ENCODE measurements around the gene DENND4B. TPM values are rescaled to one million over a fixed set of nuclear protein-coding genes. Genes with fewer than 3 reads are reported as not detected.
A peak's percentile ranks its signal among the peaks of the same experiment; 100 is the strongest.

Gene DENND4B
- total and polyA plus RNA-seq, 8 donors = 41.3 to 106 (median 48.7) TPM

- peak overlapping the region; percentile 84 to 93 for H3K27ac ChIP-seq
- ATAC-seq (no peak), DNase-seq (no peak)
- no peak overlapping the region for H3K4me3 ChIP-seq
- peaks cover 0 to 31% of the 10 kb centered on the region in 2 donors for H3K36me3 ChIP-seq
- TF ChIP-seq CTCF (IDR thresholded peaks at IDR 0.05) = no peak
- H3K4me1 ChIP-seq = peaks cover 28 to 83% of the 10 kb centered on the region in 2 donors
- no peaks in the 10 kb centered on the region for H3K27me3 ChIP-seq
- no peaks in the 10 kb centered on the region for H3K9me3 ChIP-seq
- intact Hi-C loops (cut with DNase I) = no loop called here
These were observed 12.9 kb upstream of the DENND4B start for GRCh38 chr1:153959454-153959853.

- no peaks in the 10 kb centered on the region for H3K27me3 ChIP-seq
- intact Hi-C loops (cut with DNase I) = no loop called here
- peaks cover 0 to 36% of the 10 kb centered on the region in 2 donors for H3K36me3 ChIP-seq
- no peak for ATAC-seq
- H3K4me1 ChIP-seq = peaks cover 28 to 80% of the 10 kb centered on the region in 2 donors
- H3K27ac ChIP-seq = peak overlapping the region; percentile 84 to 93
- no peak for DNase-seq
- H3K4me3 ChIP-seq = peak overlapping the region in 1 of 2 donors; percentile 85
- no peak for TF ChIP-seq CTCF (IDR thresholded peaks at IDR 0.05)
- no peaks in the 10 kb centered on the region for H3K9me3 ChIP-seq
These were observed 12.4 kb upstream of the DENND4B start for GRCh38 chr1:153958961-153959260.

- peaks cover 28 to 77% of the 10 kb centered on the region in 2 donors for H3K4me1 ChIP-seq
- intact Hi-C loops (cut with DNase I) = no loop called here
These were observed 11.8 kb upstream of the DENND4B start, which contains the start of gene CRTC2 for GRCh38 chr1:153958111-153958960. Gene CRTC2 (minus strand): TSS chr1:153958612. CDS start chr1:153958497, 115 bp downstream.

GRCh38 chr1:153957744-153958110 is 11.2 kb upstream of the DENND4B start:
- Histone ChIP-seq H3K9me3 (no peaks in the 10 kb centered on the region), H3K36me3 (peaks cover 0 to 48% of the 10 kb centered on the region in 2 donors), H3K27me3 (no peaks in the 10 kb centered on the region), H3K27ac (peak overlapping the region; percentile 84 to 93), H3K4me1 (peaks cover 28 to 73% of the 10 kb centered on the region in 2 donors), H3K4me3 (peak overlapping the region; percentile 76 to 85)
- intact Hi-C loops (cut with DNase I) = no loop called here
- peak in 1 of 4 donors; percentile 26 for DNase-seq
- ATAC-seq = peak; percentile 5
- no peak for TF ChIP-seq CTCF (IDR thresholded peaks at IDR 0.05)

More at GRCh38 chr1:153958111-153958960, 11.8 kb upstream of the DENND4B start, which contains the start of gene CRTC2:
- peak within 1 kb of the TSS; percentile 76 to 85 for H3K4me3 ChIP-seq
- H3K27ac ChIP-seq = peak within 1 kb of the TSS; percentile 84 to 93
- DNase-seq (peak; percentile 97 to 99 (median 98)), ATAC-seq (peak; percentile 89)
- TF ChIP-seq CTCF (IDR thresholded peaks at IDR 0.05) = no peak
- no peaks in the 10 kb centered on the region for H3K27me3 ChIP-seq
- no peaks in the 10 kb centered on the region for H3K9me3 ChIP-seq
- peaks cover 0 to 42% of the 10 kb centered on the region in 2 donors for H3K36me3 ChIP-seq

- TF ChIP-seq CTCF (IDR thresholded peaks at IDR 0.05) = no peak
- H3K9me3 ChIP-seq = no peaks in the 10 kb centered on the region
- no peak for ATAC-seq
- H3K4me3 ChIP-seq = peak overlapping the region; percentile 76 to 85
- no peak for DNase-seq
- intact Hi-C loops (cut with DNase I) = no loop called here
- peak overlapping the region in 1 of 2 donors; percentile 93 for H3K27ac ChIP-seq
- no peaks in the 10 kb centered on the region for H3K27me3 ChIP-seq
- H3K4me1 ChIP-seq = peaks cover 28 to 68% of the 10 kb centered on the region in 2 donors
- peaks cover 0 to 51% of the 10 kb centered on the region in 2 donors for H3K36me3 ChIP-seq
These were observed 10.6 kb upstream of the DENND4B start for GRCh38 chr1:153956997-153957715.

Data from left lung (tissue), 10 donors.